ENCODE data around the gene TMEM200B.
"Not testable (repeated sequence)": the region's sequence is repeated elsewhere in the genome, so short reads cannot be mapped to it uniquely, and the experiment has no call there.

TMEM200B gene

DNA sequence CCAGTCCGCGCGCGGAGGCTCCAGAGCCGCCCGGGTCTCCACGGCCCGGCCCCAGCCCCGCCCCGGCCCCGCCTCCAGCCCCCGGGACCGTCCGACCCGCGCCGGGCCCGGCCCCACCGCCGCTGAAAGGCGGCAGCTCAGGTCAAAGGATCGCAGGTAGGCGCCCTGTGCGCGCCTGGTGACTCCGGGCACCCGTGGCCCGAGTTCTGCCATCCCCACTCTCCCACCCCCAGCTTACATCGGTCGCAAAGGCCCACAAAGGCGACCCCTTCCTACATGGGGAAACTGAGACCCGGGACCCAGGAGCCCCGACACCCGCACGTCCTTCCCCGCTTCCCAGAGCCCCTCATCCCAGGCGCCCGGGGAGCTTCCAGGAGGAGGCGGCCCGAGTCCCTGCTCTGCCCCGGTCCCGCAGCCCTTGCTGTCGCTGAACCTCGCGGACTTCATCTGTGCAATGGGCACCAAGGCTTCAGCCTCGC is at the start of gene TMEM200B:
Gene TMEM200B (minus strand): TSS at position 17 of the 479 bp plus-strand sequence. CDS start 2,075 bp downstream, outside the sequence.
- peak in 1 of 2 experiments; percentile 47 for DNase-seq

DNA sequence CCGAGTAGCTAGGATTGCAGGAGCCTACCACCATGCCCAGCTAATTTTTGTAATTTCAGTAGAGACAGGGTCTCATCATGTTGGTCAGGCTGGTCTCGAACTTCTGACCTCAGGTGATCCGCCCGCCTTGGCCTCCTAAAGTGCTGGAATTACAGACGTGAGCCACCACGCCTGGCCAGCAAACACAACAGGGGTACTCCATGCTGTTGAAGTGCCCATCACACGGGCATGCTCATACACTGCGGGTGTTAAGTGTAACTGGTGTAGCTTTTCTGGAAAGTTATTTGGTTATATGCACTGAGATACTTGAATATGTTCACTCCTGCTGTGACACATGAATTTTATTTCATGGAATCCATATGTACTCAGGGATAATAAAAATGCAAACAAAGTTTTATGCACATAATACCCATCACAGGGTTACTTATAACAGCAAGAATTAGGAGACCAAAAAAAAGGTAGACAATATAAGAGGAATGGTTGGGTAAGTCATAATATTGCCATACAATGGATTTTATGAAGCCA is 48.8 kb upstream of the TMEM200B start:
- DNase-seq, result no peak

DNA sequence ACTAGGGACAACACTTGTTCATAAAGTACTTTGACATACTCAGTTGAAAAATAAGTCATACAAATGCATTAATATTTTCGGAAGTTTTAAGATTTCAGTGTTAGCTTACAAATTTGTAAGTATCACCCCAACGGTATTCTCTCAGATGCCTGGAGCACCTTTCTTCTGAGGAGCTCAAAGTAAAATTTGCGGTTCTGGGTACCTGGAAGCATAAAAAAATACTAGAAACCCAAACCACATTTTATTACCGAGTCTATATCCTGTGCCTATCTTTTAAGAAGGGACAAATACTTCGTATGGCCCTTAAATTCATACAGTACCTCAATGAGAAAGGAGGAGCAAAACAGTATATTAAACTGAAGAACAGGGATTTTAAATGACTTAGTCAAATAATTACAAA is 47.8 kb upstream of the TMEM200B start:
- DNase-seq, result no peak

DNA sequence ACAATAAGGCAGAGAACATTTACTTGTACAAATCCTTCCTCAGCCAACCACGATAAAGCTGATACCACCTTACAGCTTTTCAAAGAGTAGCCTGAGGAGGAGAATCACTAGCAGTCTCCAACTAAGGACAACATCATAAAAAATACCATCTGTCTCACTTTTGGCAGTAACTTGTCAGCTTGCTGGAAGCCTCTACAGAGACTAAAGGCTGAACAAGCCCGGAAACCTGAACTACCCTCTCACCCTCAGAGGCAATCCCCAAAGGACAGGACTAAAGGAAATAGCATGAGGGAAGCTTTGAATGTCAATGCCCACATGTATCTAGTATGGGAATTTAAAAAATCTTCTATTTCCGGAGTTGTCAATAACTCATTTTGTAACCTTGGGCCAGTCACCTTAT is 47.4 kb upstream of the TMEM200B start:
- DNase-seq, result no peak

DNA sequence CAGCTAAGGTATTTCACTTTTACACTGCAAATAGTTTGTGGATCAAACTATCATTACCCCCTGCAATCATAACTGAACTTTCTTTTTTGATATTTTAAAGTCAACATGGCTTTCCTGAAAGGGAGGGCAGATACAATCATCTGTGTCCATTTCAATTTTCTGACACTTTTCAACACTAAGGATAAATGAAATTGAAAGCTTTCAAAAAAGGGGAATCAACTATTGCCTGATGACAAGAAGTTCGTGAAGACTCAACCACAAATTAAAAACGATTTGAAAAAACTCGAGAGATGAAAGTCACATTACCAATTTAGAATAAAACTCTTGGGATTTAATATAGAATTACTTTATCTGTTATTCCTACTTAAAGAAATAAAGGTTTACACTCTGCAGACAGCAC is 46.3 kb upstream of the TMEM200B start:
- DNase-seq, result no peak

DNA sequence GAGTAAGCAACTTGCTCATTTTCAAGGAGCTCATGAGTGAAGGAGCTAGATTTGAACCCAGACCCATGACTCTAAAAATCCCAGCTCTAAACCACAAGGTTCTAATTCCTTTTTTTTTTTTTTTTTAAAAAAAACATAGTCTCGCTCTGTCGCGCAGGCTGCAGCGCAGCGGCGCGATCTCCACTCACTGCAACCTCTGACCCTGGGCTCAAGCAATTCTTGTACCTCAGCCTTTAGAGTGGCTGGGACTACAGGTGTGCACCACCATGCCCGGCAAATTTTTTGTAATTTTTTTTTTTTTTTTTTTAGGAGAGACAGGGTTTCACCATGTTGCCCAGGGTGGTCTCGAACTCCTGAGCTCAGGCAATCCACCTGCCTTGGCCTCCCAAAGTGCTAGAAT is 44.2 kb upstream of the TMEM200B start:
- no peak for DNase-seq

DNA sequence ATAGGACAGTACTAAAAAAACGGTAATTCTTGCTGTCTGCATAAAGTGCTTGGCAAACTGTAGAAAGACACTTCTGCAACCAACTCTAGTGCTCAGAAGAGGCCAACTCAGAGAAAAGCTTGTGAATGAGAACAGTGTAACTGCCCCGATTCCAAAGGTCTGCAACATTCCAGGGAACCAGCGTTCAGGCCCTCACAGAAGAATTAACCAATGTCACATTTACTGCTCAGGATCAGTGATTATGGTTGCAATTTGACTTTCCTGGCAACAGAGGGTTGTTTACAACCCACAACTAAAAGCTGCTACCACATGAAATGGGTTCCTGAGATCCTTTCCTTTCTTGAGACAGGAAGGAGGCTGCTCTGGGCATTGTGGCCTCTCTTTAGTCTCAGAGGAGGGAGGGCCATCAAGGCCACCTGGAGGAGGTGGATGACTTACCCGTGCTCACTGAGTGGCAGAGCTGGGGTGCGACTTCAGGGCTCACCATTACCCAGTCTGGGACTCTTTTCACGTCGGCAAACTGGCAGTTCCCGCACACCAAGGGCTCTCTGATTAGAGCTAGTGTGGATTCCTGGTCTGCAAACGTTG is 42.7 kb upstream of the TMEM200B start:
- DNase-seq, result no peak

DNA sequence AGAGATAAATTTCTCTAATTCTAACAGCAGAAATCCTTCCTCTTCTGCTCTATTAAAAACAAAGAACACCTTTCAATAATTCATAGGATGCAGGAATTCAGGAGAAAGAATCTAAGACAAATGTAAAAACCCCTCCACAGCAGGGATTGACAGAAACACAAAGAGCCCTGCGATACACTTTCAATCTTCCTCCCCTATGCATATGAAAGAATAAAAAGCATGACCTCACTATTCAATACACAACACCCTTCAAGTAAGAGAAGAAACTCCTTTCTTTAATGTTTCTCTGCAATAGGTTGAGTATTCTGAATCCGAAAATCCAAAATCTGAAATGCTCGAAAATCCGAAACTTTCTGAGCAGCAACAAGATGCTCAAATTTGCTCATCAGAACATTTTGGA is 40.9 kb upstream of the TMEM200B start:
- no peak for DNase-seq

DNA sequence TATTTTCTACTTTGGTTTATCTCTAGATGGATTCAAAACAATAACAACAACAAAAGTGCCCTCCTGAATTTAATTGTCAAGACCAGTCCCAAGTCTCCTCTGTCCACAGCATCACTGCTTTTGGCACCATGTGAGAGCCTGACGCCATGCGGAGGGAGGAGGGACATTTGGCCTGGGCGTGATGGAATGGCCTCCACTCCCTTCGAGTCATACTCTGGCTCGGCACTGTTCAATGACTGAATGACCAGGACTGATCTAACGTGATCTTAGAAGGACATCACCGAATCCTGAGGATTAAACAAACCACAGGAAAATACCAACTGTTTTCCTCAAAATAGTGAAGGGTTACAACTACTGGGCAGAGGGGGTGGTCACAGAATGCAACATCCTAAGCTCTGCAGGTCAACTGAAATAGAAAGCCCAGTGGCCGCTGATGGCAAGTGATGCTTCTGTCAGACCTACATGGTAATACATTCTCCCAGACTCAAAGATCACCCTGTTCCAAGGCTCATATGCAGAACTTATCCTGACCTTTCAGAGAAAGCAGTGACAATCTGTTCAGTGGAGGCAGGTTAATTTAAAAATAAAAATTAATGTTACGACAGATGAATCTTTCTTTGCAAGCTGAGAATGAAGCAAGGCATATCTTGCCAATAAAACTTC is 38.9 kb upstream of the TMEM200B start:
- DNase-seq, result no peak

DNA sequence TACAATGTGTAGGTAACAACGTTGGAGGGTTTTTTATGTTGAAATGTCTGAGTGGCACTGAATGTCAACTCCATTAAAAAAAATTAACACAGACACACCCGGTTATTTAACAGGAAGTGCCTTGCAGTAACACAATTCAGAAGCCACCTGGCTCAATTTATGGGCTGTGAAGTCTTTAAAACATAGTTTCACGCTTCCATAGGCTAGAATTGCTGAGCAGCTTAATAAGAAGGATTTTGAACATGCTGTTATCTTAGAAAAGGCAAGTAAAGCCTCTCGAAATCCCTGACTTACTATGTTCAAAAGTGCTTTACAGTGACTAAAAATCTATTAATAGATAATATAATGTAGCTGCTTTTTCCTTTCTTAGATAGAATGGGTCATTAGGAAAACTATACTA is 38.3 kb upstream of the TMEM200B start:
- DNase-seq, result no peak

DNA sequence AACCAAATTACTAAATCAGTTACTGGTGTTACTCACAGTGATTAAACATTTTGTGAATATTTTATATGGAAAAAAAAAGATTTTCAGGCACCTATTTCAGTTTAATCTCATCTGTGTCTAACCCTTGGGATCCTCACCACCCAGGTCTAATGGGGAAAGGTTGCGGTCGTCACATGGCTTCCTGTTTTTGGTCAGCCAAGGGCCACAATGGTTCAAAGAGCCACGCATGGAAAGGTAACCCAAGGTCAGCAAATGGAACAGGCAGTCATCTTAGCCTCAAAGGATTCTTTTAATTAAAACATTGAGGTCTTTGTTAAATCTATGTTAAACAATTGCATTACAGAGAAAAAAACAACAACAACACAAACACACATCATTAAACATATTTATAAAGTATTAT is 36.1 kb upstream of the TMEM200B start:
- no peak for DNase-seq

DNA sequence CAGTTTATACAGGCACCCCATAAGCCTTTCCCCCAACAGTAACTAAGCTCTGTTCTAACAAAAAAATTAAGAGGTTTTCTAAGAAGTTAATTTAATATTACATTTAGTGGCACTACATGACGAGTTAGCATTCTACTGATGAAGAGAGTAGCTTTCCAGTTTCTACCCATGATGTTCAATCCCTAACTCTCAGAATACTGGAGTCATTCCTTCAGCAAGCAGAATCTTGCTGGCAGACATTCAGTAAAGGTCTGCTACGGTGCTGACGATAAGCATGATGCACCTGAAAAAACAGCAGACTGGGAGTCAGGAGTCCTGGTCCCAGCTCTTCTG is 33.5 kb upstream of the TMEM200B start:
- no peak for DNase-seq

DNA sequence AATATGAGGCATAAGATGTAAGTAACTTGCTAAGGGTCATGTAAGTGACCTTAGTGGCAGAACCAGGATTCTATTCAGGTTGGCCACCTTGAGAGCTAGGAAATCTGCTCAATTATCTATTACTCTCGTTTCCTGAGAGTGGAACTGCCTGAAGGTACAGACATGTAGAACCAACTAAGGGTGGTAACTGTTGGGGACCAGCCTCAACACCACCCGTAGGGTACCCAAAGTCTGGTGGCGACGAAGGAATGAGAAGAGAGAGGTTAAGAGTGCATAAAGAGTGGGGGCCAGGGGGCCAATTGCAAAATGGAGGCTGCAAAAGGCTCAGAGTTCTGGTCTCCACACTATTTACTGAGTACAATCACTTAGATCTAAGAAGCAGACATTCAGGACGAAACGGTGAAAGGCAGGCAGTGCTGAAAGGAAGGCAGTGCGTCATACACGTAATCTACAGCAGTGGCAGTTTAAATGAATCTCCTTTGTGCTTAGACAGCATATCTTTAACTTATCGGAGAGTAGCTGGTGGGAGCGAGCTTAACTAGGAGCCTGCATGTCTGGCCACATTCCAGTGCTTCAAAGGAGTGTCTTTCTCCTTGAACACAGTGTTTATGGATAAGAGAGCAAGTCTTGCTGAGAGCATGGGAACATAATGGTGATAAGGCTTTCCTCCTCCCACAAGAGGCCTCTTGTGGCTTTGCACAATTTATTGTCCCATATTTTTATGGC is 33.0 kb upstream of the TMEM200B start:
- DNase-seq, result no peak

DNA sequence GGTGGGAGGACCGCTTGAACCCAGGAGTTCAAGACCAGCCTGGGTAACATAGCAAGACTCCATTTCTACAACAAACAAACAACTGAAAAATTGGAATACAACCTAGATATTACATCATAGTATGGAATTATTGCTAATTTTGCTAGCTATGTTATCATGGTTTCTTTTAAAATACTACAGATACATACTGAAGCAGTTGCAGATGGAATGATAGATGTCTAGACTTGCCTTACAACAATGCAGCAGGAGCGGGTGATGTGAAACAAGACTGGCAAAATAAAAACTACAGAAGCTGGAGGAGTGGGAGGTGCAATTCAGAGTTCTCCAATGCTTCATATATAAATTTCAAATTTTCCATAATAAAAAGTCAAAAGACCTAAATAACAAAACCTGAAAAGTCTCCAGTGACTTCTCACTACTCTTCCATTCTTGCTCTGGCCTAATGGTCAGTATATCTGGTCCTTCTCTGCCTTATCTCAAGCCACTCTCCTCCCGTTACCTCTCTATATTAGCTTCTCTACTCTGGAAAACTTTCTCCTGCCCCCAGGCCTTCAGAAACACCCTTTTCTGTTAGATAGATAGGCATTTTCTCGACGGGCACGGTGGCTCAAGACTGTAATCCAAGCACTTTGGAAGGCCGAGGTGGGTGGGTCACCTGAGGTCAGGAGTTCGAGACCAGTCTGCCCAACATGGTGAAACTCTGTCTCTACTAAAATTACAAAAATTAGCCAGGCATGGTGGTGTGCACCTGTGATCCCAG is 28.5 kb upstream of the TMEM200B start:
- DNase-seq, result no peak

DNA sequence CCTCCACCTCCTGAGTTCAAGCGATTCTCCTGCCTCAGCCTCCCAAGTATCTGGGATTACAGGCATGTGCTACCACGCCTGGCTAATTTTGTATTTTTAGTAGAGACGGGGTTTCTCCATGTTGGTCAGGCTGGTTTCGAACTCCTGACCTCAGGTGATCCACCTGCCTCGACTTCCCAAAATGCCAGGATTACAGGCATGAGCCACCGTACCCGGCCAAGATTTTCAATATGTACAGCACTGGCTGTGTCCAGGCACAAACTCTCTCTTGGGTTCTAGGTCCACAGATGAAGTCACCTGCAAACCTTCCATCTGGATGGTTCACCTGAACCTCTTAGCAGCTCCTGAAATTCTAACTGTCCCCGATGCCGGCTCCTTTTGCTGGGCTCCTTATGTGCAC is 26.6 kb upstream of the TMEM200B start:
- DNase-seq, result not testable (repeated sequence)

DNA sequence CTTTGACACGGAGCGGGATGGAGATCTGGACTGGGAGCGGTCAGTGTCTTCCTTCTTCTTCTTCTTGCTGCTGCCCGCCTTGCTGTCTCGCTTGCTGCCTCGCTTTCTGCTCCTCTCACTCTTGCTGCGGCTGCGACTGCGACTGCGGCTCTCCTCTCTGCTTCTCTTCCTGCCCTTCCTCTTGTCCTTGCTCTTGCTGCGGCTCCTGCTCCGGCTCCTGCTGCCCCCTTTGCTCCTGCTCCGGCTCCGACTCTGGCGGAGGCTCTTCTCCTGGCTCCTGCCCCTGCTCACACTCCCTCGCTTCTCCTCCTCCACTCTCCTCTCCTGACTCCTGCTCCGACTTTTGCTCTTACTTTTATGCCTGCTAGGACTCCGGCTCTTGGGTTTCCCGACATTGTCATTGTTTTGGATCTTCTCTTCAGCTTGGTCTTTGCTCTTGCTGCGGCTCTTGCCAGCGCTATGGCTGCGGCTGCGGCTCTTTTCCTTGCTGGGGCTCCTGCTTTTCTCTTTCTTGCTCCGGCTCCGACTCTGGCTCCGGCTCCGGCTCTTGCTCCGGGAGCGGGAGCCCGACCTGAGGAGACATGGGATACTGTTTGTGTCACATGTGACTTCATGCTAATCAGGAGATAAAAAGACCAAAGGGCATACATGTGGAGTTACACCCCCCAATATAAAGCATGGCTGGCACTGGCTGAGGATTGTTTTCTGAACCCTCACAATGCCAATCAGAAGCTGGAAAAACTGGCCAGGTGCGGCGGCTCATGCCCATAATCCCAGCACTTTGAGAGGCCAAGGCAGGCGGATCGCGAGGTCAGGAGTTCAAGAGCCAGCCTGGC is 25.2 kb upstream of the TMEM200B start:
- no peak for DNase-seq

DNA sequence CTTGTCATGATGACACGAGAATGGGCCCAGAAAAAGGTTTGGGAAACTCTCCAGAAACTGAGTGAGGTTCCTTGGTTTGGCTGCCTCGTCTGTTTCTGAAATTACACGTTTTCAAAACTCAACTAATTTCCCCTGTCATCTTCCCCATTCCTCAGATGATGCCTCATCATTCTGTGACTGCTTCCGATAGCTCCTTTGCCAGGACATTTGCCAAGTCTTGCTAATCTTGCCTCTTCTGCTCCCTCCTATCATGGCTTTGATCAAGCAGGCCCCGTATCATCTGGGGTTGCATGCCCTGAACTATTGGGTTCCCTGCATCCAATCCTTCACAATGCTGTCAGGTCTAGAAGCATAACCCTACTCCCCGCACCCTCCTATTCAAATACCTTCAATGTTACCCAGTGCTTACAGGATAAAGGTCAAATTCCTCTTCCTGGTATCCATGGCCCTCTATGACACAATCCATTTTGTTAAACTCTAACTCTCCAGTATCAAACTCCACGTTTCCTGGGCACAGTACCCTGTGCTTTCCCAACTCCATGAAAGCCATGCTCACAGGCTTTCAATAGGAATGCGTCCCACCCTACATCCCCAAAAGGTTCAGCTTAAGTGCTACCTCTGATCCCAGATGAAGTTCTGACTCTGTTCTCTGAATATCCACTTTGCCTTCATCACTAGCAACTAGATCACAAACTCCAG is 22.2 kb upstream of the TMEM200B start:
- no peak for DNase-seq

DNA sequence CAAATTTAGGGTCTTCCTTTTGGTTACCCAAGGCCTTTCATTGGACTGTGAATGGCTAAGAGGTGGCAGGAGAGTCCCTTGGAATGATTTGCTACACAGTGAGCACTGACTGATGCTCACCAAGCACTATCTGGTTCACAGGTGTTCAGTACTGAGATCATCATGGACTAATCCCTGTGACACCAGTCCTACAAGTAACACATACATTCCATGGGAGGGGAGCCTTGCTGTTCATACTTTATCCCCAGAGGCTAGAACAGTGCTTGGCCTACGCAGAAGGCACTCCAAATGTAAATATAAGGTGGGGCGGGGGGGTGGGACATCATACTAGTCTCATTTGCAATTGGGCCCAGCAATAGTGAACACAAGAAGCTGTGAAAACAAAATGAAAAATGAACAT is 20.5 kb upstream of the TMEM200B start:
- DNase-seq, result no peak

DNA sequence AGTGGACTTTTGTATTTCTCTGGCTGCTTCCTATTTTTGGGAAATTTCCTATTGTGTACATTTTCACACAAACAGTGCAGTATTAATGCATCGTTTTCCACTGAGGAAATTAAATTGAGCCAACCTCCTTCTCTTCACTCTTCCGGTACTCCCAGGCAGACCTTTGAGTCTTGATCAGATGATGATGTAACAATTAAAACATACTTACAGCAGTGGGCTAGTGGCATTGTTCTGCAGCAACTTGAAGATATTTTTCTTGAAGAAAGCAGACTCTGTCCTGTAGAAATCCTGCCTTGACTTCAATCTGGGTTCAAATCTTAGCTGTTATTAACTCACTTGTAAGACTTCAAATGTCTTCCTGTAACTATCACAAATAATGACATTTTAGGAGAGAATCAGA is 19.0 kb upstream of the TMEM200B start:
- DNase-seq, result no peak

DNA sequence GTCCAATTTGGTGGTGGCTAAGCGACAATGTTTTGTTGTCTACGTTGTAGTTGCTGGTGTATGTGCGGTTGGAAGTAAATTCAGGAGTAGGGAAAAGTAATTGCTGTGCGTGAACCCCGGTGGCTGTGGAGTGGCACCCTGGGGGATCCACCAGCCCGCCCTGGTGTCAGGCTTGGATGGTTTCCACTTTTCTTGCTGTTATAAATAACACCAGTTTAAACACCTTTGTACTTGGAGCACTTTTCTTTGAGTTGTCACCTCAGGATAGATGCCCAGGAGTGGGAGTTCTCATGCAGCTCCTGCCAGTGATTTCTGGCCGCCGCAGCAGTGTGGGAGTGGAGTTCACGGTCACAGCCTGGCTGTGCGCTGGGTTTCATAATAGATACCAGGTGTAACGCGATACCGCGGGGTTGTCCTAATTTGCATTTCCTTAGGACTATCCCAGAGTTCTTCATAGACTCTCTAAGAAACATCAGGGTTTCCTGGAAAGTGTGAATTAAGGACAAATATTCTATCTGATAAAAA is 12.8 kb upstream of the TMEM200B start:
- DNase-seq, result peak in 1 of 2 experiments; percentile 63

DNA sequence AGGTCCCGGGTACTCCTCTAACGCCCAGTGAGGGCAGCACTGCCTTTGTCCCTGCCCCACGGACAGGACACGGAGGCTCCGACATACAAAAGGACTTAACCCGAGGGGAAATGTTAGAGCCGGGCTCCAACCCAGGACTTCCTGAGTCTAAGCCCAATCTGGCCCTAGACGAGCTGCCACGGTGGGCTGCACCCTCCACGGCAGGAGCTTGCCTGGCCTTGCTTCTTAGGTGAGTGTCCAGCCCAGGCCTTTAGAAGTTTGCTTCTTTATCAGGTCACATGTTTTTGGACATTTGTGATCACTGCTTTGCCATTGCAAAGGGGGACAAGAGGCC is 11.0 kb upstream of the TMEM200B start:
- DNase-seq, result no peak

All from NCI-H526 (cell line).